Thyroid gland (tissue), 4 donors: ENCODE results near the gene SEL1L3.

Source experiments
- POLR2A ChIP-seq, 2 donors: fragments of 450-650 bp; IDR thresholded peaks; one replicate each; pipeline ENCODE4 v1.6.1; 2017; ENCODE audit warnings: antibody characterized with exemption in 2 of 2, mild to moderate bottlenecking in 2 of 2, moderate library complexity in 1 of 2
- TF ChIP-seq, protein P1 (sequence below), 6 experiments: fragments of 200-600 bp in 3 of 6; fragments of 450-650 bp in 3 of 6; sonication (generic) in 3 of 6; IDR thresholded peaks; one replicate each; pipeline ENCODE4 v1.5.1; 2016 to 2019; ENCODE audit warnings: antibody characterized with exemption in 6 of 6, mild to moderate bottlenecking in 2 of 6, inconsistent platforms in 1 of 6, moderate library complexity in 1 of 6

DNA sequence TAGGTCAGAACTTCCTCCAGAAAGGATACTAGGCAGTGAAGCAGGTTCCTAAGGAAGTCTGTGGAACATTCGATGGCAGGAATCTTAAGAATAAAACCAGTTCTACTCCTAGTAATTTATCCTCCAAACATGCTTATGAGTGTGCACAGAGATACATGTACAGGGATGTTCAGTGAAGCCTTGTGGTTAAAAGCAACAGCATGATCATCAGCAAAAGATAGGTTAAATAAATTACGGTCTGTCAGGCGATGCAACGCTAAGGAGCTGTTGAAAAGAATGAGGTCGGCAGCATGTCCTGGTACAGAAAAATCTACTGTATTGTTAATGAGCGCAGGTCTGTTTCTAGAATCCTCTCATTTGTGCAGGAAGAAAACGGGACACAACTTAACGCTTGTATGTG lies 23.6 kb downstream of the SEL1L3 start:
- TF ChIP-seq, protein P1, sequence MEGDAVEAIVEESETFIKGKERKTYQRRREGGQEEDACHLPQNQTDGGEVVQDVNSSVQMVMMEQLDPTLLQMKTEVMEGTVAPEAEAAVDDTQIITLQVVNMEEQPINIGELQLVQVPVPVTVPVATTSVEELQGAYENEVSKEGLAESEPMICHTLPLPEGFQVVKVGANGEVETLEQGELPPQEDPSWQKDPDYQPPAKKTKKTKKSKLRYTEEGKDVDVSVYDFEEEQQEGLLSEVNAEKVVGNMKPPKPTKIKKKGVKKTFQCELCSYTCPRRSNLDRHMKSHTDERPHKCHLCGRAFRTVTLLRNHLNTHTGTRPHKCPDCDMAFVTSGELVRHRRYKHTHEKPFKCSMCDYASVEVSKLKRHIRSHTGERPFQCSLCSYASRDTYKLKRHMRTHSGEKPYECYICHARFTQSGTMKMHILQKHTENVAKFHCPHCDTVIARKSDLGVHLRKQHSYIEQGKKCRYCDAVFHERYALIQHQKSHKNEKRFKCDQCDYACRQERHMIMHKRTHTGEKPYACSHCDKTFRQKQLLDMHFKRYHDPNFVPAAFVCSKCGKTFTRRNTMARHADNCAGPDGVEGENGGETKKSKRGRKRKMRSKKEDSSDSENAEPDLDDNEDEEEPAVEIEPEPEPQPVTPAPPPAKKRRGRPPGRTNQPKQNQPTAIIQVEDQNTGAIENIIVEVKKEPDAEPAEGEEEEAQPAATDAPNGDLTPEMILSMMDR (IDR thresholded peaks at IDR 0.05) = no peak
- TF ChIP-seq POLR2A (IDR thresholded peaks at IDR 0.05) = no peak
